ENCODE measurements around the gene ZNF337. TPM values are rescaled to one million over a fixed set of nuclear protein-coding genes. Genes with fewer than 3 reads are reported as not detected.

ZNF337 gene
- total and polyA plus RNA-seq, 2 donors (not counting 3 experiments of a cell fraction or from before 2014, with no cell fraction given) = 8.5 to 16.7 TPM

- POLR2A ChIA-PET = no interaction called here
- H3K27ac ChIP-seq (ENCODE audit: insufficient read depth, low read depth, low read length) = no peak overlapping the region
- no peaks in the 10 kb centered on the region for H3K9me3 ChIP-seq (replicated peaks; ENCODE audit: control insufficient read depth, insufficient read depth, low read length)
- no peak for FAIRE-seq
- H3K36me3 ChIP-seq (ENCODE audit: control insufficient read depth in 2 of 2, extremely low read depth in 1 of 2, insufficient read depth in 2 of 2, low read length in 2 of 2) = no peaks in the 10 kb centered on the region
- no peaks in the 10 kb centered on the region for H3K9me1 ChIP-seq (replicated peaks; ENCODE audit: control insufficient read depth, extremely low read depth, insufficient read depth, low read length)
- BruUV-seq (replicated peaks) = no TSS peak
- H2AFZ ChIP-seq (ENCODE audit: low read depth, low read length) = no peak overlapping the region
- H3K4me2 ChIP-seq (ENCODE audit: insufficient read depth, low read length) = no peak overlapping the region
- intact Hi-C loops (cut with micrococcal nuclease) (no loop called here), dilution Hi-C loops (cut with MboI; ENCODE audit: extremely low pct_ligation_motif_present, low sequenced_read_pairs) (no loop called here)
- H3K4me3 ChIP-seq (replicated peaks in 1 of 3; ENCODE audit: insufficient read depth in 1 of 3, low read depth in 1 of 3, low read length in 3 of 3) = no peak overlapping the region
- H4K20me1 ChIP-seq (replicated peaks; ENCODE audit: control insufficient read depth, extremely low read depth, insufficient read depth, low read length) = no peaks in the 10 kb centered on the region
- no peak for DNase-seq (ENCODE audit: low read depth, low spot score)
- H3K27me3 ChIP-seq (ENCODE audit: control insufficient read depth in 2 of 2, insufficient read depth in 2 of 2, low read length in 2 of 2) = no peaks in the 10 kb centered on the region
- no peaks in the 10 kb centered on the region for H3K4me1 ChIP-seq (ENCODE audit: control insufficient read depth, extremely low read depth, insufficient read depth, low read length)
- no peak for TF ChIP-seq GATA2 (IDR thresholded peaks at IDR 0.05; ENCODE audit: insufficient read depth, insufficient read length, low read depth, low read length)
- no peak for TF ChIP-seq POLR2AphosphoS5 (IDR thresholded peaks at IDR 0.05; ENCODE audit: insufficient read depth, low read depth, low read length)
- TF ChIP-seq CTCF (IDR thresholded peaks at IDR 0.05; ENCODE audit: extremely low read depth in 1 of 2, insufficient read depth in 1 of 2, low read depth in 1 of 2, low read length in 2 of 2) = no peak
- no peak for TF ChIP-seq POLR2A (IDR thresholded peaks at IDR 0.05; ENCODE audit: low read depth, low read length)
- TF ChIP-seq EZH2 (IDR thresholded peaks at IDR 0.05; ENCODE audit: borderline replicate concordance, low read depth, low read length, severe bottlenecking) = no peak
- TF ChIP-seq FOS (IDR thresholded peaks at IDR 0.05; ENCODE audit: borderline replicate concordance, insufficient read depth, low read length) = no peak
- no peak for TF ChIP-seq MAX (IDR thresholded peaks at IDR 0.05; ENCODE audit: insufficient read depth, insufficient read length)
- no peak for TF ChIP-seq JUN (IDR thresholded peaks at IDR 0.05; ENCODE audit: borderline replicate concordance, insufficient read depth, insufficient read length, low read depth)
- no peak for TF ChIP-seq MYC (IDR thresholded peaks at IDR 0.05; ENCODE audit: low read depth, low read length)
- H3K79me2 ChIP-seq (ENCODE audit: control insufficient read depth, insufficient read depth, low read length) = no peaks in the 10 kb centered on the region
- CTCF ChIA-PET = no interaction called here
- no peak overlapping the region for H3K9ac ChIP-seq (replicated peaks; ENCODE audit: extremely low read depth, insufficient read depth, low read length)
These were observed 52.9 kb downstream of the ZNF337 start for GRCh38 chr20:25643716-25644115.

All from endothelial cell of umbilical vein (primary cell).